Mucosa of descending colon (tissue), 3 donors: ENCODE data around the gene BTC. TPM values are rescaled to one million over a fixed set of nuclear protein-coding genes. Genes with fewer than 3 reads are reported as not detected.

Experiments
- ATAC-seq: fragments of 200-7000 bp; cut with Tn5 transposase; one replicate; pipeline ENCODE4 v1.9.1; 2020; ENCODE audit warnings: mild to moderate bottlenecking, moderate library complexity
- DNase-seq, 3 donors: peaks; one replicate each; pipeline ENCODE4 v3.0.0-alpha.2; 2020
- H3K36me3 ChIP-seq: fragments of 200-600 bp; one replicate; pipeline ENCODE4 v1.8.0; 2021; ENCODE audit warnings: low read depth, mild to moderate bottlenecking
- H3K4me1 ChIP-seq: fragments of 200-600 bp; one replicate; pipeline ENCODE4 v1.8.0; 2021; ENCODE audit warnings: low read depth, mild to moderate bottlenecking
- H3K4me3 ChIP-seq: fragments of 200-600 bp; one replicate; pipeline ENCODE4 v1.8.0; 2021; ENCODE audit warnings: mild to moderate bottlenecking
- H3K9me3 ChIP-seq: fragments of 200-600 bp; one replicate; pipeline ENCODE4 v1.8.0; 2021; ENCODE audit warnings: mild to moderate bottlenecking
- CTCF ChIP-seq: fragments of 200-600 bp; IDR thresholded peaks from one replicate; pipeline ENCODE4 v1.8.0; 2022; ENCODE audit warnings: antibody characterized with exemption, mild to moderate bottlenecking
- intact Hi-C, 2 donors: fragments of 100-400 bp; cut with DNase I in 1 of 2; cut with micrococcal nuclease in 1 of 2; formaldehyde crosslinking; loops; one replicate each; pipeline versions ENCODE4 v1.11.0 to v1.11.1; 2022; cut with DNase I, micrococcal nuclease
- long read RNA-seq, 2 donors: library from polyadenylated mRNA; unstranded; transcript quantifications; one replicate each; pipeline ENCODE4 v2.0.0, GENCODE V29; 2019 to 2021
- total RNA-seq, 3 donors: library from RNA; stranded (reverse); fragmentation: NEBNext Ultra II Directional in 2 of 3; extraction: Animal tissue kit (Norgen Biotek cat#: 25700) in 2 of 3; gene quantifications; one replicate each; pipeline versions ENCODE4 v1.2.1 to v1.2.4, GENCODE V29; 2021 to 2023
- donor health status: DM: no; HTN: no; CAD: no; lungs with moderate emphysema.
- donor health status: DM: no; HTN: no; CAD: no.
- donor health status: DM: no; HTN: yes; CAD: no.

BTC gene, protein sequence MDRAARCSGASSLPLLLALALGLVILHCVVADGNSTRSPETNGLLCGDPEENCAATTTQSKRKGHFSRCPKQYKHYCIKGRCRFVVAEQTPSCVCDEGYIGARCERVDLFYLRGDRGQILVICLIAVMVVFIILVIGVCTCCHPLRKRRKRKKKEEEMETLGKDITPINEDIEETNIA
- 10 to 100 TPM in 1 of 3 donors, 1 to 10 TPM in 2; 5.6 to 20.6 (median 6.3) TPM for total RNA-seq
- long read RNA-seq, donor 1, transcript BTC-201 (6 exons, 2,816 nt), result major isoform, 6 of 26 reads
- long read RNA-seq, donor 1, partial matches to known transcripts, result 5 of 26 reads
- long read RNA-seq, donor 1, other reads (novel, unspliced or antisense), result 15 of 26 reads
- long read RNA-seq, donor 2, partial matches to known transcripts, result 4 of 6 reads
- long read RNA-seq, donor 2, other reads (novel, unspliced or antisense), result 1 of 6 reads

GRCh38 chr4:74794382-74795010, at the start of gene BTC:
Gene BTC, minus strand, starts transcription at chr4:74794523. Its CDS starts 198 bp downstream, at chr4:74794325.
- Histone ChIP-seq H3K36me3 (no peaks in the 10 kb centered on the region), H3K9me3 (no peaks in the 10 kb centered on the region), H3K4me3 (peak within 1 kb of the TSS; percentile 36), H3K4me1 (peaks cover 12% of the 10 kb centered on the region)
- peak; percentile 87 for ATAC-seq
- DNase-seq, result peak; percentile 68 to 84 (median 79)
- intact Hi-C loops, result no loop called here
- TF ChIP-seq CTCF, result peak; percentile 24

- TF ChIP-seq CTCF, result no peak
- ATAC-seq, result no peak
Observed at GRCh38 chr4:74840936-74841509, 46.7 kb upstream of the BTC start.

DNA sequence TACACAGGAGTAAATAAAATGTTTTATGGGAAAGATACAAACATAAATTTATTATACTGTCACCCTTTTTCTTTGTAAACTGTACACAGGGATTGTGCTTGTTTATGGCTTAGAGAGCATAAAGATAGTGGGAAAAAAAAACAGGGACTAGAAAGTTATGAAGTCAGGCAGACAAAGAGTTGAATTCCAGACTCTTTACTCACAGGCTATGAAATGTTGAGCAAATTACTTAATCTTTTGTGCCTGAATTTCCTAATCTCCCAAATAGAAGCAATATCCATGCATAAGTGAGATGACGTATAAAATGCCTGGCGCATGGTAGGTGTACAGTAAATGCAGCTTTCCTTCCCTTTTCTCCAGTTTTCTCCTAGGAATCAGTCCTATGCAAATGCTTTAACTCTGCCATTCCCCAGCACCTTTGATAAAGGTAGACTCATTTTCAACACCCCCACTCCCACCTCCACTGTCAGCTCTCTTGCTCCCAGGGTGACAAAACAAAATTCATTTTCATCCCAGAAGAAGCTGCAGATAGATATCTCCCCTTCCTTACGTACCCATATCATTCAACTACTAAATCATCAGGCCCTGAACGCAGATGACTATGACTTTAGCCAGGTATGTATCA, 44.5 kb upstream of the BTC start:
- TF ChIP-seq CTCF, result no peak
- no peak for DNase-seq
- intact Hi-C loops, result no loop called here
- H3K9me3 ChIP-seq, result no peaks in the 10 kb centered on the region
- H3K4me3 ChIP-seq, result no peak overlapping the region
- no peak for ATAC-seq
- H3K36me3 ChIP-seq, result no peaks in the 10 kb centered on the region
- H3K4me1 ChIP-seq, result no peaks in the 10 kb centered on the region

More at GRCh38 chr4:74840936-74841509, 46.7 kb upstream of the BTC start:
- DNase-seq, result no peak
- no peaks in the 10 kb centered on the region for H3K36me3 ChIP-seq
- intact Hi-C loops, result no loop called here
- no peaks in the 10 kb centered on the region for H3K4me1 ChIP-seq
- H3K4me3 ChIP-seq, result no peak overlapping the region
- H3K9me3 ChIP-seq, result no peaks in the 10 kb centered on the region

DNA sequence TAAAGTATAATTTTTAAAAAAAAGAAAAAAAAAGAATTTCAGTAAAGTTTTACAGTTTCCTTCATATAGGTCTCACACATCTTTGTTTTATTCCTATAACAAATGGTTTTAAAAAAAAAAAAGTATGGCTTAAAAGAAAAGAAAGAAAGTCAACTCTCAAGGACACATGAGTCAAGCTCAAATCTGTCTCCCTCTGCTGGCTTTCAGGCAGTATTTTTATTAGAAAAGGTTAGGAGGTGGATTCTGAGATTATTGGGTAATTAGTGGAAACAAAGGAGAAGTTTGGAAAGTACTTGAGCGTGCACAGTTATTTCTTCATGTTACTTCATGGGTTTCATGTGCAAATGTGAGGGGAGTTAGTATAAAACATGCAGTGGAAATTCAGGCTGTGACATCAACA, 36.6 kb upstream of the BTC start:
- Histone ChIP-seq H3K36me3 (no peaks in the 10 kb centered on the region), H3K4me3 (no peak overlapping the region), H3K4me1 (no peaks in the 10 kb centered on the region), H3K9me3 (peaks cover 4% of the 10 kb centered on the region)
- intact Hi-C loops, result no loop called here
- TF ChIP-seq CTCF, result no peak
- DNase-seq (no peak), ATAC-seq (no peak)

DNA sequence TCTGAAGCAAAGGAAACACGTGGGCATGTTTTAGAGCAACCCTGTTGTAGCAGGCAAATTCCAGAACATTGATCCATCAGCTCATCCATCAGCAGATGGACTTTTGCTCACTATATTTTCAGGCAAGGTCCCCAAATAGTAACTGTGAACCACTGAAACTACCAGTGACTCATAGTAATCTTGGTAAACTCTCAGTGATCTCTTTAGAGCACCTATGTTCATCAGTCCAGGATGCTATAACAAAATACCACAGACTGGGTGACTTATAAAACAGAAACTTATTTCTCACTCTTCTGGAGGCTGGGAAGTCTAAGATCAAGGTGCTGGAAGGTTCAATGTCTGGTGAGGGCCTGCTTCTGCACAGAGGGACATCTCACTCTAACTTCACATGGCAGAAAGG, 28.9 kb upstream of the BTC start:
- ATAC-seq, result no peak
- Histone ChIP-seq H3K36me3 (no peaks in the 10 kb centered on the region), H3K4me3 (no peak overlapping the region), H3K9me3 (no peaks in the 10 kb centered on the region), H3K4me1 (no peaks in the 10 kb centered on the region)
- no peak for DNase-seq
- TF ChIP-seq CTCF, result no peak
- intact Hi-C loops, result no loop called here
